NB4 (cell line): ENCODE data around the gene RBP2.
"Not testable (repeated sequence)": the region's sequence is repeated elsewhere in the genome, so short reads cannot be mapped to it uniquely, and the experiment has no call there.

ENCODE experiments used
- CTCF ChIP-seq: IDR thresholded peaks from one replicate; pipeline ENCODE4 v1.5.1; 2012; ENCODE audit warnings: low read depth, low read length
- MAX ChIP-seq: IDR thresholded peaks from 2 replicates; pipeline ENCODE4 v1.6.1; 2011; ENCODE audit warnings: low read depth, low read length
- MYC ChIP-seq: IDR thresholded peaks from 2 replicates; pipeline ENCODE4 v1.6.1; 2011; ENCODE audit warnings: low read depth, low read length
- POLR2A ChIP-seq: IDR thresholded peaks from 2 replicates; pipeline ENCODE4 v1.6.1; 2011; ENCODE audit warnings: mild to moderate bottlenecking; ENCODE audit not compliant: insufficient read length; ENCODE audit errors: extremely low read depth

- not testable (repeated sequence) for TF ChIP-seq MAX, CTCF, POLR2A, MYC
These were observed 63.4 kb downstream of the RBP2 start for GRCh38 chr3:139412891-139413290.
